HG02678 (cell line): ENCODE results near the gene GAL3ST1.
"Not testable (repeated sequence)": the region's sequence is repeated elsewhere in the genome, so short reads cannot be mapped to it uniquely, and the experiment has no call there.

ENCODE experiments used
- ATAC-seq: cut with Tn5 transposase; IDR thresholded peaks from one replicate; pipeline ENCODE4 v1.9.1; 2021; ENCODE audit warnings: mild to moderate bottlenecking, moderate library complexity; ENCODE audit not compliant: unreplicated experiment

Gene GAL3ST1

GRCh38 chr22:30598986-30599385 is 24.5 kb upstream of the GAL3ST1 start:
- ATAC-seq = no peak

GRCh38 chr22:30596886-30597285 is 22.4 kb upstream of the GAL3ST1 start:
- ATAC-seq = no peak

GRCh38 chr22:30596199-30596598 is 21.7 kb upstream of the GAL3ST1 start:
- no peak for ATAC-seq

GRCh38 chr22:30592360-30592713 is 17.9 kb upstream of the GAL3ST1 start:
- ATAC-seq = not testable (repeated sequence)

DNA sequence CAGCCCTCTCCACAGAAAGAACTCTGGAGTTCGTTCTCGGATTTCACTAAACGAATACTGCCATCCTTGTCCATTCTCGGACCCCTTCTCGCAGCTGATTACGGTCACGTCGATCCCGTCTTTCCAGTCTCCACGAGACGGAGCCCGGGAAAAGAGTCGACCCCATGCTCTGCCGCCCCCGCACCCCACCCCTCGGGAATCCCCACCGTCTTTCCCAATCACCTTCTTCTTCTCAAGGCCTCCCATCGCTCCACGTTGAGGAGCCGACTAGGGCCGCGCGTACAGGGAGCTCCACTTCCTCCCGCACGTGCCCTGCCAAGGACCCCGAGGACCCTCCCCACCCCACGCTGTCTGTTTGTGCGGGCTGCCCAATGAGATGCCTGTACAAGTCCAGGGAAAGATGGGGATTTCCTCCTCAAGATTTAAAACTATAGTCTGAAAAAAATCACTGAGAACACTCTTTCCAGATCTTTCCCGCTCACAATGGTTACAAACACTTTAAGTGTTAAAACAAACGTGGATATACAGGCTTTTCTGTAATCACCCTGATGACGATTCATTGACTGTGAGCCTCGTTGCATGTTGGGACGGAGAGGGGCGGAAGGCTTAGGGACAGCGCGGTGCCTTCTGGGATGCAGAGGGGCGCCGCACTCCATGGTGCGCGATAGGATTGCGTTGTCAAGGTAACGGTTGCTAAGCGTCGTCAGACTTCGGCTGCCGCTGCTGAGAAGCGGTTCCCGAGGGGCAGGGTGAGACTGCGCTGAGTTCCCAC is 17.3 kb upstream of the GAL3ST1 start, which contains the start of gene PES1:
TSS of gene PES1 (minus strand) at position 323 of the 772 bp plus-strand sequence. CDS start at position 246, 77 bp downstream.
- ATAC-seq = peak; percentile 97

GRCh38 chr22:30591191-30591587 is 16.7 kb upstream of the GAL3ST1 start:
- no peak for ATAC-seq

- no peak for ATAC-seq
Measured at GRCh38 chr22:30586414-30586813, 11.9 kb upstream of the GAL3ST1 start.

- no peak for ATAC-seq
Measured at GRCh38 chr22:30584441-30584840, 10.0 kb upstream of the GAL3ST1 start.

DNA sequence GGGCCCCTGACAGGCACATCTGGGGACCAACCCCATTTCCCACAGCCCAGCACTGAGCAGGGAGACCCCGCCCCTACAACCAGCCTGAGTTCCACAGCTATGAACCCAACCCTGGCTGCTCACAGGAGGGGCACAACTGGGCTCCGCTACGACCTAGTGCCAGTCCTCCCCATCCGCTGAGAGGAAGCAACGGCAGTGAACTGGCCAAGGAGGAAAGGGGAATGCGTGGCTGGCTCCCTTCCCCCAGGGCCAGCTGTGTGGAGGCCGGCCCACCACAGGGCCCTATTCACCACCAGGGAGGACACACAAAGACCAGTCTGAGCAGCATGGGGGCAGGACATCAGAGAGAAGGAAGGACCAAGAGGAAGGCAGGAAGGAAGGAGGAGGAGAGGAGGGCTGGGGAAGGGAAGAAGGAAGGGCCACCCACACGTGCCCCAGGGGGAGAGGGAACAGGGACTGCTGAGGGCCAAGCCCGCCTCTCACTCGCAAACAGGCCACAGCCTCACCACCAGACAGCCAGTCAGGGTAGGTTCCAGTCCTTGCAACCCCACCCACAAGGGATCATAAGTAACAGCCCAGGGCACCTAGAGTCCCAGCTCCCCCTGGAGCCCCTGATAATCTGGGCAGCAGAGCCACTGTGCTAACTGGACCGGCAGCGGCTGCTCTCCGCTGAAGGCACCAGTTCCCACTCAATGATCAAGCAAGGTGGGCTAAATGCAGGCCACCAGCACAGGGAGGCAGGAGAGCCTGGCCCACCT is 8.5 kb upstream of the GAL3ST1 start:
- no peak for ATAC-seq

GRCh38 chr22:30582051-30582450 is 7.6 kb upstream of the GAL3ST1 start:
- ATAC-seq = no peak

- ATAC-seq = no peak
Measured at GRCh38 chr22:30580896-30581295, 6.4 kb upstream of the GAL3ST1 start.

- no peak for ATAC-seq
Measured at GRCh38 chr22:30578481-30578880, 4.0 kb upstream of the GAL3ST1 start.

GRCh38 chr22:30575859-30576258 is 1.4 kb upstream of the GAL3ST1 start:
- no peak for ATAC-seq

DNA sequence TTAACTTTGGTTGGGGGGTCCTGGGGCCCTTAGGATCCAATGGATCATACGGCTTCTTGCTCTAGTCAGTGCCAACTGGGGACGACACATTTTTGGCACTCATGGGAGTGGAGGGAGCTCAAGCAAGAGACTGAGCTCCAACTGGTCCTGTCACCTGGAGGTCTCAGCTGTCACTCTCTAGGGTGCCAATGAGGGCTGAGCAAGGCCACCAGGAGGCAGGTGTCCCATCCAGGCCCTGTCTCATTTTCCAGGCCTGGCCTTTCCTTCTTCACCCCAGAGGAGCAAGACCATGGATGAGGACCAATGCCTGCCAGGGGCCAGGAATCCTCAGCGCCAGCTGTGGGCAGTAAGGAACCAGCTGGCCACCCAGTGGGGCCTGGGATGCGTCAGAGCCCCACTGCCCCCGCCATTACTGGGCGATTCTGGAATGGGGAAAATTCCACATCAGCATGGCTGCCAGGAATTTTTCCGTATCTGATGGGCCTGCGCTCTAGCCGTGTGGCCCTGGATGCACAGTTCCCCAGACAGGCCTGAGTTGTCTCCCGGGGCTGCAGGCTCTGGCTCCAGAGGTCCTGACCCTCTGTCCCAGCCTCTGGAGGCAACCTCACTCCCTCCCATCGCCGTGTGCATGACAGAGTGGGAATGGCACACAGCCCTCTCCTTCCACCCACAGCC is 669 bp upstream of the GAL3ST1 start:
- ATAC-seq = no peak

- no peak for ATAC-seq
Measured at GRCh38 chr22:30573594-30574094, 821 bp downstream of the GAL3ST1 start.

GRCh38 chr22:30572840-30573593 is 1.4 kb downstream of the GAL3ST1 start:
- ATAC-seq = no peak

DNA sequence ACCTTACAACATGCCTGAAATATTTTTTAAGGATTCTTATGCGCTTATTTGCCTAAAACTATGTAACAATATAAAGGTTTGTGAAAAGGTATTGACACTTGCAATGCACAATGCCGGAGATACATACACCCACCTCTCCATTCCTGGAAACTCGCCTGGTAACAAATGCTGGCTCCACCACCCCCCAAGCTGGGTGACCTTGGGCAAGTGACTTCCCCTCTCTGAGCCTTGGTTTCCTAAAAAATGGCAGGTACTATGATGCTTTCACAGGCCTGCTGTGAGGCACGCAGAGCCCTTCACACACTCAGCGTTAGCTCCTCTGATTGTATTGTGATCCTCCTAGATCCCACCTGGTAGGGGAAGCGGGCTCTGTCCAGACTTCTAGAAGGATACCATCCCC is 2.3 kb downstream of the GAL3ST1 start:
- no peak for ATAC-seq

- no peak for ATAC-seq
Measured at GRCh38 chr22:30569674-30570202, 4.7 kb downstream of the GAL3ST1 start.

GRCh38 chr22:30568137-30568805 is 6.2 kb downstream of the GAL3ST1 start:
- no peak for ATAC-seq

GRCh38 chr22:30567277-30567676 is 7.2 kb downstream of the GAL3ST1 start:
- ATAC-seq = not testable (repeated sequence)
